ENCODE data around the gene CARD8.

DNA sequence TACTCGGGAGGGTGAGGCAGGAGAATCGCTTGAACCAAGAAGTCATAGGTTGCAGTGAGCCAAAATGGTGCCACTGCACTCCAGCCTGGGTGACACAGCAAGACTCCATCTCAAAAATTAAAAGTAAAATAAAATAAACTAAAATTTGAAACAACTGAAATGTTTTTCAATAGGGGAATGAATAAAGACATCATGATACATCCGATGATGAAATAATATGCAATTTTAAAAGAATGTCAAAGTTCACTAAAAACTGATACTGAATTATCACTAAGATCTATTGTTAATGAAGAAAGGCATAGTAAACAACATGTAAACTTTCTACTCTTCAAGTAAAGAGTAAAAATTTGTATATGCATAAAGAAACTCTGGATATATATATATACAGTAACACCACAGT lies 8.5 kb downstream of the CARD8 start:
- TF ChIP-seq POLR2AphosphoS5 (IDR thresholded peaks at IDR 0.05) (no peak), EP300 (IDR thresholded peaks at IDR 0.05) (no peak), POLR2A (IDR thresholded peaks at IDR 0.05) (no peak)
- TF ChIP-seq, protein P1, sequence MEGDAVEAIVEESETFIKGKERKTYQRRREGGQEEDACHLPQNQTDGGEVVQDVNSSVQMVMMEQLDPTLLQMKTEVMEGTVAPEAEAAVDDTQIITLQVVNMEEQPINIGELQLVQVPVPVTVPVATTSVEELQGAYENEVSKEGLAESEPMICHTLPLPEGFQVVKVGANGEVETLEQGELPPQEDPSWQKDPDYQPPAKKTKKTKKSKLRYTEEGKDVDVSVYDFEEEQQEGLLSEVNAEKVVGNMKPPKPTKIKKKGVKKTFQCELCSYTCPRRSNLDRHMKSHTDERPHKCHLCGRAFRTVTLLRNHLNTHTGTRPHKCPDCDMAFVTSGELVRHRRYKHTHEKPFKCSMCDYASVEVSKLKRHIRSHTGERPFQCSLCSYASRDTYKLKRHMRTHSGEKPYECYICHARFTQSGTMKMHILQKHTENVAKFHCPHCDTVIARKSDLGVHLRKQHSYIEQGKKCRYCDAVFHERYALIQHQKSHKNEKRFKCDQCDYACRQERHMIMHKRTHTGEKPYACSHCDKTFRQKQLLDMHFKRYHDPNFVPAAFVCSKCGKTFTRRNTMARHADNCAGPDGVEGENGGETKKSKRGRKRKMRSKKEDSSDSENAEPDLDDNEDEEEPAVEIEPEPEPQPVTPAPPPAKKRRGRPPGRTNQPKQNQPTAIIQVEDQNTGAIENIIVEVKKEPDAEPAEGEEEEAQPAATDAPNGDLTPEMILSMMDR (IDR thresholded peaks at IDR 0.05) = no peak
